Left ventricle myocardium inferior (tissue), 1 donor: ENCODE measurements around the gene THEM5. TPM values are rescaled to one million over a fixed set of nuclear protein-coding genes. Genes with fewer than 3 reads are reported as not detected.
"Not testable (repeated sequence)": the region's sequence is repeated elsewhere in the genome, so short reads cannot be mapped to it uniquely, and the experiment has no call there.

Experiments used
- DNase-seq: peaks from one replicate; pipeline ENCODE4 v3.0.0-alpha.2; 2020
- H3K27ac ChIP-seq: fragments of 200-600 bp; replicated peaks from 2 replicates; pipeline ENCODE4 v1.8.0; 2021
- H3K27me3 ChIP-seq: fragments of 200-600 bp; 2 replicates; pipeline ENCODE4 v1.8.0; 2021; ENCODE audit warnings: low read depth
- H3K36me3 ChIP-seq: fragments of 200-600 bp; 2 replicates; pipeline ENCODE4 v1.8.0; 2021
- H3K4me1 ChIP-seq: fragments of 200-600 bp; 2 replicates; pipeline ENCODE4 v1.8.0; 2021
- H3K4me3 ChIP-seq: fragments of 200-600 bp; 2 replicates; pipeline ENCODE4 v1.8.0; 2021; ENCODE audit warnings: mild to moderate bottlenecking, moderate library complexity
- H3K9me3 ChIP-seq: fragments of 200-600 bp; replicated peaks from 2 replicates; pipeline ENCODE4 v1.8.0; 2021
- intact Hi-C: fragments of 100-400 bp; cut with micrococcal nuclease; formaldehyde crosslinking; loops from one replicate; pipeline ENCODE4 v1.11.0; 2022
- total RNA-seq: library from RNA; stranded (reverse); fragmentation: NEBNext Ultra II Directional; extraction: Animal tissue kit (Norgen Biotek cat#: 25700); gene quantifications from one replicate; pipeline ENCODE4 v1.2.1, GENCODE V29; 2021
- TF ChIP-seq, protein P1 (sequence below): fragments of 200-600 bp; IDR thresholded peaks from 2 replicates; pipeline ENCODE4 v1.8.0; 2021; ENCODE audit warnings: antibody characterized with exemption, mild to moderate bottlenecking, borderline replicate concordance
- donor health status: DM: no; HTN: yes; CAD: no; lungs with severe emphysema.

The THEM5 gene
- total RNA-seq, 1 donor from 2014 or later = not detected

DNA sequence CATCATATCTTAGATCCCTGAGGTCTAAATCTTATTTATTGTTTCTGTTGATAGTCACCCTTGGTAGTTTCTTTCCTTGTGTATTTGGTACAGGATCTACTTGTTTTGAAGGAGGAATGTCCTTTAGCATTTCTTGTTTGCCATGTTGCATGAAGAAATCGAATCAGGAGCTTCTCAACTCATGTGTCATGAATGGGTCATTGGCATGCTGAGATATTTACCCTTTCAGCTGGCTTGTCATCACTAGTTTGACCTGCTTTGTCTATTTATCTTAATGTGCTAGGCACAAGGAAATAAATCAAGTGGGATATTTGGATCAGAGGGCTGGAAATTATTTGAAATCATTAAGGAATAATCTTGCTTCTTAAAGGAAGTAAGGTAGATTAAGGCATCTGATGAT, 32.0 kb upstream of the THEM5 start:
- Histone ChIP-seq H3K4me1 (no peaks in the 10 kb centered on the region), H3K27ac (no peak overlapping the region), H3K27me3 (no peaks in the 10 kb centered on the region), H3K9me3 (no peaks in the 10 kb centered on the region), H3K4me3 (no peak overlapping the region), H3K36me3 (peaks cover 27% of the 10 kb centered on the region)
- TF ChIP-seq, protein P1, sequence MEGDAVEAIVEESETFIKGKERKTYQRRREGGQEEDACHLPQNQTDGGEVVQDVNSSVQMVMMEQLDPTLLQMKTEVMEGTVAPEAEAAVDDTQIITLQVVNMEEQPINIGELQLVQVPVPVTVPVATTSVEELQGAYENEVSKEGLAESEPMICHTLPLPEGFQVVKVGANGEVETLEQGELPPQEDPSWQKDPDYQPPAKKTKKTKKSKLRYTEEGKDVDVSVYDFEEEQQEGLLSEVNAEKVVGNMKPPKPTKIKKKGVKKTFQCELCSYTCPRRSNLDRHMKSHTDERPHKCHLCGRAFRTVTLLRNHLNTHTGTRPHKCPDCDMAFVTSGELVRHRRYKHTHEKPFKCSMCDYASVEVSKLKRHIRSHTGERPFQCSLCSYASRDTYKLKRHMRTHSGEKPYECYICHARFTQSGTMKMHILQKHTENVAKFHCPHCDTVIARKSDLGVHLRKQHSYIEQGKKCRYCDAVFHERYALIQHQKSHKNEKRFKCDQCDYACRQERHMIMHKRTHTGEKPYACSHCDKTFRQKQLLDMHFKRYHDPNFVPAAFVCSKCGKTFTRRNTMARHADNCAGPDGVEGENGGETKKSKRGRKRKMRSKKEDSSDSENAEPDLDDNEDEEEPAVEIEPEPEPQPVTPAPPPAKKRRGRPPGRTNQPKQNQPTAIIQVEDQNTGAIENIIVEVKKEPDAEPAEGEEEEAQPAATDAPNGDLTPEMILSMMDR = no peak
- intact Hi-C loops = no loop called here
- no peak for DNase-seq

DNA sequence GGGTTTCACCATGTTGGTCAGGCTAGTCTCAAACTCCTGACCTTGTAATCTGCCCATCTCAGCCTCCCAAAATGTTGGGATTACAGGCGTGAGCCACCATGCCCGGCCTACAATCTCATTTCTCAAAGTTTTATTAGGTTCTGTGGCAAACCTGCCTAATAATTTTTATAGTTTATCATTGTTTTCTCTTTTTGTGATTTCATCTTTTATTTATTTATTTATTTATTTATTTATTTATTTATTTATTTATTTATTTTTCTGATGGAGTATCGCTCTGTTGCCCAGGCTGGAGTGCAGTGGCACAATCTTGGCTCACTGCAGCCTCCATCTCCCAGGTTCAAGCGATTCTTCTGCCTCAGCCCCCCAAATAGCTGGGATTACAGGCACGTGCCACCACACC, 31.4 kb upstream of the THEM5 start:
- peaks cover 26% of the 10 kb centered on the region for H3K36me3 ChIP-seq
- intact Hi-C loops, H3K27ac ChIP-seq, H3K4me1 ChIP-seq, H3K27me3 ChIP-seq, H3K4me3 ChIP-seq, H3K9me3 ChIP-seq, DNase-seq: not testable (repeated sequence)

DNA sequence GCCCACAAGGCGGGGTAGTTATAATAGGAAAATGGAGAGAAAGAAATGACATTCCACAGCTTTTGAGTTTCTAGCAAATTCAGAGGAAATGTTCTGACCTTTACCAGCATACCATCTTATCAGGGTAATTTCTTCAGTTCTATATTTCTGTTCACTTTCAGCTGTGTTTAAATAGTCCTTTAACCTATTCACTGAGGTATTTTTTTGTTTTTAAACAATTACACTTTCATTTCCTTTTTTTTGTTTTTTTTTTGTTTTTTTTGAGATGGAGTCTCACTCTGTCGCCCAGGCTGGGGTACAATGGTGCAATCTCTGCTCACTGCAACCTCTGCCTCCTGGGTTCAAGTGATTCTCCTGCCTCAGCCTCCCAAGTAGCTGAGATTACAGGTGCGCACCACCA, 30.9 kb upstream of the THEM5 start:
- H3K9me3 ChIP-seq, H3K4me1 ChIP-seq, DNase-seq, H3K4me3 ChIP-seq, H3K27ac ChIP-seq, H3K27me3 ChIP-seq, intact Hi-C loops: not testable (repeated sequence)
- H3K36me3 ChIP-seq = peaks cover 22% of the 10 kb centered on the region

DNA sequence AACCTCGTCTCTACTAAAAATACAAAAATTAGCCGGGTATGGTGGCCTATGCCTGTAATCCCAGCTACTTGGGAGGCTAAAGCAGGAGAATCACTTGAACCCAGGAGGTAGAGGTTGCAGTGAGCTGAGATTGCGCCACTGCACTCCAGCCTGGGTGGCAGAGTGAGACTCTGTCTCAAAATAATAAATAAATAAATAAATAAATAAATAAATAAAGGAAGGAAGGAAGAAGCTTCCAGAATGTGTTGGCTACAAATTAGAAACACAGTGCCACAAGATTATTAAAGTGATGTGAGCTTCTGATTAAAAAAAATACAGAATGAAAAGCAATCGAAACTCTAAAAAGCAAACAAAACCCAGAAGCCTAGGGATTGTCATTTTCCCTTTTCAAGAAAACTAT, 30.4 kb upstream of the THEM5 start:
- H3K27ac ChIP-seq, intact Hi-C loops, H3K4me1 ChIP-seq, H3K9me3 ChIP-seq, DNase-seq, H3K4me3 ChIP-seq, H3K27me3 ChIP-seq: not testable (repeated sequence)
- H3K36me3 ChIP-seq = peaks cover 22% of the 10 kb centered on the region

DNA sequence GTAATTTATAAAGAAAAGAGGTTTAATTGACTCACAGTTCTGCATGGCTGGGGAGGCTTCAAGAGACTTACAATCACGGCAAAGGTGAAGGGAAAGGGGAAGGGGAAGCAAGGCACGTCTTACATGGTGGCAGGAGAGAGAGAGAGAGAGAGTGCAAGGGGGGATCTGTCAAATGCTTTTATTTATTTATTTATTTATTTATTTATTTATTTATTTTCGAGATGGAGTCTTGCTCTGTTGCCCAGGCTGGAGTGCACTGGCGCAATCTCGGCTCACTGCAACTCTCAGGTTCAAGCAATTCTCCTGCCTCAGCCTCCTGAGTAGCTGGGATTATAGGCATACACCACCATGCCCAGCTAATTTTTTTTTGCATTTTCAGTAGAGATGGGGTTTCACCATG, 29.4 kb upstream of the THEM5 start:
- H3K27ac ChIP-seq = not testable (repeated sequence)

DNA sequence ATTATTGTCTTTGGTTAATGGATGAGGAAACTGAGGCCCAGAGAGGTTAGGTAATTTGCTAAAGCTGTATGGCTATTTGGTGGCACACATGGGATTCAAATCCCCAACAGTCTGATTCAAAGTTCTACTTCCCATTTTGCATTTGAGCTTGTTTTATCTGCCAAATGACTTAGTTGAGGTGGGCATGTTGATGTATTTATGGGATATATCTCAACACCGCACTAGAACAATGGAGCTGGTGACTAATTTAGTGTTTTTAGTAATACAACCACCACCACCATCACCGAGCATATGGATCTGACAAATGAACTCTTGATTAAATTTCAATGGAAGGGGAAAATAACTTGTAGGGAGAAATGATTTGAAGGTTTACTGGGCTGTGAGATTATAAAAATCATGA, 29.0 kb upstream of the THEM5 start:
- Histone ChIP-seq H3K9me3 (no peaks in the 10 kb centered on the region), H3K4me3 (no peak overlapping the region), H3K4me1 (no peaks in the 10 kb centered on the region), H3K36me3 (peaks cover 11% of the 10 kb centered on the region), H3K27me3 (no peaks in the 10 kb centered on the region), H3K27ac (no peak overlapping the region)
- no peak for DNase-seq
- TF ChIP-seq, protein P1 = no peak
- intact Hi-C loops = no loop called here

More for the DNA sequence above, 29.4 kb upstream of the THEM5 start:
- peaks cover 15% of the 10 kb centered on the region for H3K36me3 ChIP-seq
- H3K27me3 ChIP-seq, H3K4me3 ChIP-seq, H3K4me1 ChIP-seq, DNase-seq, H3K9me3 ChIP-seq, intact Hi-C loops: not testable (repeated sequence)

DNA sequence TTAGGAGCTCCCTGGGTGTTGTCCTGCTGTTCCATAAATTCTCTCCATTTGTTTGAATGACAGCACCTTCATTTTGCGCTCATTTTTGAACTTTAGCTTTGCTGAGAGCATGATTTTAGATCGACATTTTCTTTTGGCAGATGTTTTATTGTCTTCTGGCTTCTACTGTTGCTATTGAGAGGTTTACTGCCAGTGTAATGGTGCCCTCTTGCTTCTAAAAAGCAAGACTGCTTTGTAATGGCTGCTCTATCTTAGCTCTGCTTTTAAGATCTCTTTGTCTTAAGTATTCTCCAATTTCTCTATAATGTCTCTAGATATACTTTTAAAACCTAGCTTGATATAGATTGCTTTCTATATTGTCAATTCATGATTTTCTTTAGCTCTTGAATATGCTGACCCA, 28.0 kb upstream of the THEM5 start:
- H3K9me3 ChIP-seq = no peaks in the 10 kb centered on the region
- no peaks in the 10 kb centered on the region for H3K4me1 ChIP-seq
- TF ChIP-seq, protein P1 = no peak
- H3K27ac ChIP-seq = no peak overlapping the region
- no peaks in the 10 kb centered on the region for H3K27me3 ChIP-seq
- intact Hi-C loops = no loop called here
- peaks cover 12% of the 10 kb centered on the region for H3K36me3 ChIP-seq
- no peak overlapping the region for H3K4me3 ChIP-seq
- no peak for DNase-seq
